IPS-NIHi7 (cell line): ENCODE results near the gene NHLH1.
A peak's percentile ranks its signal among the peaks of the same experiment; 100 is the strongest.

Experiments used
- DNase-seq: peaks from one replicate; pipeline ENCODE4 v3.0.0; 2012; ENCODE audit warnings: mixed read lengths; ENCODE audit errors: extremely low spot score

The NHLH1 gene

DNA sequence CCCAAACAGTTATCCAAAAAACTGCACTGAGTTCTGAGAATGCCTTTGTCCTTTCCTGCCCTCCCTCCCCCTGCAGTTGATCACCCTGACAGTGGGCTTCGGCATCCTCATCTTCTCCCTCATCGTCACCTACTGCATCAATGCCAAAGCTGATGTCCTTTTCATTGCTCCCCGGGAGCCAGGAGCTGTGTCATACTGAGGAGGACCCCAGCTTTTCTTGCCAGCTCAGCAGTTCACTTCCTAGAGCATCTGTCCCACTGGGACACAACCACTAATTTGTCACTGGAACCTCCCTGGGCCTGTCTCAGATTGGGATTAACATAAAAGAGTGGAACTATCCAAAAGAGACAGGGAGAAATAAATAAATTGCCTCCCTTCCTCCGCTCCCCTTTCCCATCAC lies 8.8 kb upstream of the NHLH1 start:
- no peak for DNase-seq

DNA sequence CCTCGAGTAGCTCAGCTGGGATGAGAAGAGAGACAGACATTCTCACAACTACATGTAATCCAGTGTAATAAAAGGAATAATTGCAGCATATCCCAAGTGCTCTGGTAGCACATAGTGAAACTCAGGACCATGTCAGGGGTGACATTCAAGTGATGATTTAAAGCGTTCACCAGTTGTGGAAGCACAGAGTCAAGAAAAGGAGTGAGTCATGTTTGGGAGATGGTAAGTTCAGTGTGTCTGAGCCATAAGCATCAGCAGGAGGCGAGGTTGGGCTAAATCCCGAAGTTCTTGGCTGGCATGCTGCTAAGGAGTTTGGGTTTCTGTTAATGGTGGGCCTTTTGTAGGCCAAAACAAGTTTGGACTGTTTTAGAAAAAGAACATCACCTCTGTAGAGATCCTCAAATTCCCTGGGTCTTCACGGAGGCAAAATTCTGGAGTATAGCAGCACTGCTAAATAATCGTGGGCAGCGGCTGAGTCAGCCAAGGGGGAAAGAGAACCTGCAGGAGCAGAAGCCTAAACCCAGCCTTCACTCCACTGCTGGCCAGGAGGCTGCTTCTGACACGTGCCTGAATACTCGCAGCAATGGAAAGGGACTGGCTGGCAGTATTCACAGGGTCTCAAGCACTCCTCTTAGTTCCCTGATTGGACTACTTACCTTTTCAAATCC lies 7.2 kb upstream of the NHLH1 start:
- no peak for DNase-seq

DNA sequence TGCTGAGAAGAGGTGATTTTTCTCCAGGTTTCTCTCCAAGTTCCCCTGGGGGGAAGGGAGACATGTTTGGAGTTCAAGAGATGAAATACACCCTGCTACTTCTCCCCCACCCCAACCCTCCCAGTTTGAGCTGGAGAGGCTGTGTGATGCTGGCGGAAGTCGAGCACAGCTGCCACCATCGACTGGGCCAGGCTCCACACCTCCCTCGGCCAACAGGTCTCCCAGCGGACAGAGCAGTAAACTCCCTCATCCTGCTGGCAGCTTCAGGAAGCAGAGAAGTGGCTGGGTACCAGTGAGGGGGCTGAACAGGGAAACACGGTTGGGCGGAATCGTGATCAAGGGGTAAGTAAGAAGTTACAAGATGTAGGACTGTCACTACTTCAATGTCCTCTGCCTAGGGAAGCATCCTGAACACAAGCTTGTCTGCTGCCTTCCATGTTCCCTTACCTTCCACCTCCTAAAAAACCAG lies 6.6 kb upstream of the NHLH1 start:
- no peak for DNase-seq

DNA sequence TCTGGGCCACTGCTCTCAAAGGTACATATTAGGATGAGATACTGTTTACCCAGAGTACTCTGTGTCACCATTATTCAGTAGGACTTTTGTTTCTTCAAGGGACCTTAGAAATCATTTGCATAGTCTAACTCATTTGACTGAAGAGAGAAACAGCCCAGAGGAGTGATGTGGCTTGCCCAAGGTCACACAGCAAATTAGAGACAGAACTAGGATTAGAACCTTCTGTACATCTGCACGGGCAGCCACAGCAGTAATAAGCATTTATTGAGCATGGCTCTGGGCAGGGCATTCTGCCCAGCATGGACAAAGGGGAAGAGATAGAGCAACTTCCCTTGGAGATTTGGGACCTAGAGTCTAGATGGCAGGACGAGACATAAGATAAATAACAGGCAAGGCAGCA lies 5.7 kb upstream of the NHLH1 start:
- DNase-seq, result no peak

DNA sequence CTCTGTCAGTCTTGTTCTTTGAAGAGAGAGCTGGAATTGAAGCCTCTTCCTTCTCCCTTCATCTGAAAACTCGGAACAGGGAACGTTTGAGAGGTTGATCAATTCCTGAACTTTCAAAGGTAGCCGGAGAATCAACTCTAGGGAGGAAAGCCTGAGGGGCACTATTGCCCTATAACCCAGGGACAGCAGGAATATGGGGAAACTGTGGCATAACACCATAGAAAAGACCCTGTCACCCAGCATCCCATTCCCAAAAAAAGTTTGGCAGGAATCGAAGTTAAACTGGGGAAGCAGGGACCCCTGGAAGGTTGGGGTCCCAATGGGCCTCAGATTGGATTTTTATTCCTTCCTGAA lies 5.1 kb upstream of the NHLH1 start:
- no peak for DNase-seq

DNA sequence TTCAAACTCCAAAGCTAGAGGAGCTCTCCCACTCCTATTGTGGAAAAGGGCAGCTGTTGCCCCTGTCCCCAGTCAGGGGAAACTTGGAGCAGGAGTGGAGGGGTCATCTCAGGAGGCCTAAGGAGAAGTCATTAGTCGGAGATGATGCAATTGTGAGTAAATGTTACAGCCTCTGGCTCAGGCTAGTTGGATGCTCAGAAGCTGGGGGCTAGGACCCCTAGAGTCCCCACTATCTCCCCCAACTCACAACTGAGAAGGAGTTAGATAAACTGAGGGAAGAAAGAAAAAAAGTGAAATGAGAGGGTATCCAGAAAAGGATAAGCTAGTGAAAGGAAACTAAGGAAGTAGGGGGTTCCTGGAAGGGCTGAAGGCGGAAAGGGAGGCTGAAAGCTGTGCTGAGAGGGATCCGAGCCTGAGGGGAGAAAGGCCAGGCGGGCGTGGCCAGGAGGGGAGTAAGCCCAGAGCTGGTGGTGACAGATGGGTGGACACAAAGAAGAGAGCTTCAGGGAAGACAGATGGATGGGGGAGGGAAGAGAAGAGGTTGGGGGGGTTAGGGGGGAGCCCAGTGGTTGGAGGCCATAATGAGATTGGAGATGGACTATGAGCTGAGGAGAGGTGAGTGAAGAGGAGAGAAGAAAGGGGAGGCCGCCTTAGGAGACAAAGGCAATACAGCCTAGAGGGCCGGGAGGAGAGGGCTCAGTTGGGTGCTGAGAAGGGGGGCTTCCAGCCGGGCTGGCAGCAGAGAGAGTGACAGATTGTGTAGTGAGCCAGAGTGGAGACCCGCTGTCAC lies 4.5 kb upstream of the NHLH1 start:
- peak; percentile 59 for DNase-seq

DNA sequence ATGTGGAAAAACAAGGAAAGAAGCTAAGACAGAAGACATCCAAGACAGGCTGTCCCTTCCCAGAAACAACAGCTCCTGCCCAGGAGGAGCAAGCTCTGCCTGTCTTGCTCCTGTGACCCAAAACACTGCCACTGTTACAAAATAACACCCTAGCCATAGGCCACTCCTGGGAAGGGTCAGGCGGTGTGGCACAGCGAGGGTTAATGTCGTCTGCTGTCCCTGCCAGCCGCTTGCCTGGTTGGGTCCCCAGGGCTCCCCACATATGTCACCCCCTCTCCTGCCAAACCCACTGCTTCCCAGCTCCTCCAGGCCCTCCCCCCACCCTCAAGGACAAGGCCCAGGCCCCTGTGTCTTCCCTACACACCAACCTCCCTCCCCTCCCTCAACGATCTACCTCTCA lies 3.9 kb upstream of the NHLH1 start:
- no peak for DNase-seq

DNA sequence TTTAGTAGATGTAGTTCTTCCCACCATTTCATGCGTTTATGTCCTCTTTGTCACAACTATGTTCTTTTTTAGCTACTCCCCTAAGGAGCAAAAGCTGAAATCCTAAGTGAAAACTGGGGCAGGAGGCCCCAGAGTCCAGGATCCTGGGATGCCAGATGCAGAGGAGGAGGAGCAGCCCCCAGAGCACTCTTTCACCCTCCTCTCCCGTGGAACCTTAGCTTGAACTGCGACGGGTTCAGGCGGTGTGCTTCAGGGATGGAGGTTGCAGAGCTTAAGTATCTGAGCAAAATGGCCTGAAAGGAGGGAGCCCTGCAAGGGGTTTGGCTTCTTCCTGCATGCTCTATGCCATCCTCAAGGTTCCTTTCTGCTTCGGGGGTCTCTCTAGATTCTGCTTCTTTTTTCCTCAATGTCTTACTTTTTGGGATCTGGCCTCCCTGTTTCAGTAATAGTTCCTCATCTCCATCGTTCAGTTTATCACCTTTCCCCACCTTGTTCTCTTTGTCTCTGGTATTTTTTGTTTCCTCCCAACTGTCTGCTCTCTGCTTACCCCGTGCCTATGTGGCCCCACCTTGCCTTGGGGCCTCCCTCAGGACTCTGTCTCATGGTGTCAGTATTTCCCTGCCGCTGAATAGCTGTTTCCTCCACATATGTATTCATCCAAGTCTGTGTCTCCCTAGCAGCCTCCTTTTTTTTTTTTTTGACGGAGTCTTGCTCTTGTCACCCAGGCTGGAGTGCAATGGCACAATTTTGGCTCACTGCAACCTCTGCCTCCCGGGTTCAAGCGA lies 2.7 kb upstream of the NHLH1 start:
- DNase-seq, result no peak

DNA sequence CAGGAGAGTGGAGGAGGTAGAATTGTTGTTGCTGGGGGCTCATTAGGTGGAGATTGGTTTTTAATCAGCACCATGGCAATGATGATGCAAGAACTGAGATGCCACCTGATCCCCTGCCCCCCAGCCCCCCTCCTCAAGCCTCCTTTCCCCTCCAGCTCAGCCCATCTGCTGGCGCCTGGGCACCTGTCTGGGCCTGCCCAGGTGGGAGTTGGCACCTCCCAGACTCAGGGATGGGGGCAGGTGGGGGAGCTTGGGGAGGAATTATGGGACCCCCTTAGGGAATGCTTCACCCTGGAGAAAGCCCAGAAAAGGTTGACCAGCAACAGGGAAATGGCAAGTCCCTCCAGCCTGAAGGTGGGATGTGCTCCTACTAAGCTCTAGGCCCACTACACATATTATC lies 1.5 kb upstream of the NHLH1 start:
- DNase-seq, result no peak

DNA sequence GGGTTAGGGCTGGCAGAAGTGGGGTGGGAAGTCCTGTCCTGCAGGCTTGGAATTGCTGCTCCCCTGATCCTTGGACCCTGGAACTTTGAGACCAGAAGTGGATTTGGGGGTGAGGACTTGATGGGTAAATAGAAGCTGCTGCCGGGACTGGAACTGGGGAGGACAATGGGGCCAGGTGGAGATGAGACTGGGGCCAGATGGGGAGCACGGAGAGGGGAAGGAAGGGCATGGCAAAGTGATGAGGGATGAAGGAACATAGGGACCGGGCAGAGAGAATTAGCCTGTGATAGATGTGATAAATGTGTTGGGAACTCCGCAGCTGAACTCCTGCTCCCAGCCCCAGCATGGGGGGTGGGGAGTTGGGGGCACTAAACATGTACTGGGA lies 637 bp downstream of the NHLH1 start:
- DNase-seq, result no peak

DNA sequence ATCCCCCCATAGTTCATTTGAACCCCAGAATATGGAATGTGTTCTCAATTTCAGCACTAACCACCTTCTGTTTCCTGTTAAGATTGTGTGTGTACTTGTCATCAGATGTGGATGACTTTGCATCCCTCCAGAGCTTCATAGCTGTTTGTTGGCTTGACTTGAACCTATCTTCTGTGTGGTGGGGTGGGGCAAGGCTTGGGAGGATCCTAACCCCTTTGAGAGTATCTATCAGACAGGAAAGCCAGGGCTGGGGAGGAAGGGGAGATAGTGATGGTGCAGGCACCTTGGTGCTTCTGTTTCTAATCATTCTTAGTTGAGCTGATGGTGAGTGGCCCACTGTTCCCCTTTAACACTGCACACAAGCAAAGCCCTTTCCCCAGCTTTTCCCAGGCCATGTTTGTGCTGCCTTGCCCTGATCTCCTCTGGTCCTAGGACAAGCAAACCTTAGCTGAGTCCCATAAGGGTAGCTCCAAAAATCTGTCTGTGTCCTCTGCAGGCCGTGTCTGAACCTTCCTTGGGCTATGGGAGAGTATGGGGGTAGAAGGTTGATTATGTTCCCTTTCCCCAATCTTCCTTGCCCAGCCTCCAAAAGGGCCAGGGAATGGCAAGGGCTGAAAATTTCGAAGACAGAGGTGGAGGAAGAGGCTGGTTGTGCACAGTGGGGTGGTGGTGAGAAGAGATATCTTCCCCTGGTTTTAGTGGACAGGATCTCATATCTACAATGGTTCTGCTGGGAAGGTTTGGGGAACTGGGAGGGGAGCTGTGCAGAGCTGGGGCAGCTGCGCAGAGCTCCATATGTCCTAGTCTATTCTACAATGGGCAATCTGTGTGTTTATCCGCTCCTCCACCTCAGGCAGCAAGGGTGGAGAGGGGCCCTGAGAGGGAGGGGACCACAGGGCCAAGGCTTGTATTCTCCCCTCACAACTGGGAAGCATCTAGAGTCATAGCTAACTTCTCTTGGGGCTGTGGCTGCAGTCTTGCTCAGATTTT lies 1.4 kb downstream of the NHLH1 start:
- no peak for DNase-seq

DNA sequence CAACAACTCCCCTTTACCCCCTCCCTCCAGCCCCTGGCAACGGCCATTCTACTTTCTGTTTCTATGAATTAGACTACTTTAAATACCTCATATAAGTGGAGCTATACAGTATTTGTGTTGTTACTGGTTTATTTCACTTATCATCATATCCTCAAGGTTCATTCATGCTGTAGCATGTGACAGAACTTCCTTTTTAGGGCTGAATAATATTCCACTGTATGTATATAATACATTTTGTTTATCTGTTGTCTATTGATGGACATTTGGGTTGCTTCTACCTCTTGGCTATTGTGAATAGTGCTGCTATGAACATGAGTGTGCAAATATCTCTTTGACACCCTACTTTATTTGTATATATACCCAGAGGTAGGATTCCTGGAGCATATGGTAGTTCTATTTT lies 2.2 kb downstream of the NHLH1 start:
- DNase-seq, result no peak

DNA sequence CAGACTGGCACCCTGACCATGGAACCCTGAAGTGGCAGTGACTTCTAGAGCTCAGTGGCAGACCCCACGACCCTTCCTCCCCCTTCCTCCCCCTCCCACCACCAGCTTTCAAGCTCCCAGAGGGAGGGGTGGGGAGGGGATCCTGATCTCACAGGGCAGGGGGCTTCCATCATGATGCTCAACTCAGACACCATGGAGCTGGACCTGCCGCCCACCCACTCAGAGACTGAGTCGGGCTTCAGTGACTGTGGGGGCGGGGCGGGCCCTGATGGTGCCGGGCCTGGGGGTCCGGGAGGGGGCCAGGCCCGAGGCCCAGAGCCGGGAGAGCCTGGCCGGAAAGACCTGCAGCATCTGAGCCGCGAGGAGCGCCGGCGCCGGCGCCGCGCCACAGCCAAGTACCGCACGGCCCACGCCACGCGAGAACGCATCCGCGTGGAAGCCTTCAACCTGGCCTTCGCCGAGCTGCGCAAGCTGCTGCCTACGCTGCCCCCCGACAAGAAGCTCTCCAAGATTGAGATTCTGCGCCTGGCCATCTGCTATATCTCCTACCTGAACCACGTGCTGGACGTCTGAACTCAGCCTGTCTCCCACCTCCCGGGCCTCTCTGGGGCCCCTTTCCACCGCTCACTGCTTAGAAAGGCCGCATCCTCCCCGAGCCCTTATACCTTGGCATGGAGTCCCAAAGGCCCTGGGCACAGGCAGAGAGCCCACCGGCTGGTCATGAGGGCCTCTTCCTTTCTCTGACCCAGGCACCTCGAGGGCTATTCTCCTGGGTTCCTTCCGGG lies 3.9 kb downstream of the NHLH1 start:
- DNase-seq, result no peak

DNA sequence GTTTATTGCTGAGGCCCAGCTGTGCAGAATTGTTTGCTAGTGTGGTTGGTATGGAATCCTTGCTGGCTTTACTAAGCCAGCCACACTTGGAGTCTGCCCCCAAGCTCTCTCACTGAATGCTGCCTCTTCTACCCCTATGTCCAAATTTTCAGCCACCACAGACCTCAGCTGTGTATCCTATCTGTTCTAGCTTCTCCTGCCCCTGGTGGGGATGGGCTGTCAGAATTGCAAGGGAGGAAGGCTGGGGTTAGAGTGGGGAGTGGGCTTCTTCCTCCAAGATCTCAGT lies 4.4 kb downstream of the NHLH1 start:
- DNase-seq, result no peak

DNA sequence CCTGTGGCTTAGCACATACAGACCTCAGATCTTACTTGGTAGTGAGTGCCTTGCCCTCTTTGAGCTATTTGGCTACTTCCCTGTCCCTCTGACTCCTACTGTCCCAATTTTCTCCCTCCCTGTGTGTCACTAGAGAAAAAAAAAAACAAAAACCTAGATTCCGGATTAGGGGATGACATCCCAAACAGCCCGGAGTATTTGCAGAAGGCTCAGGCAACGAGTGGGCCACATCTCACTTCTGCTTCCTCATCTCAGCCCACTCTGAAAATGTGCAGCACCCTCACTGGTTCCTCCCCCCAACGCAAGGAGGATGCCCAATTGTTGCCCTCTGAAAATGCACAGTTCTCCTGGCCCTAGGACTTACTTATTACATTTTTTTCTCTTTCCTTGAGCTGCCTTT lies 4.9 kb downstream of the NHLH1 start:
- no peak for DNase-seq

DNA sequence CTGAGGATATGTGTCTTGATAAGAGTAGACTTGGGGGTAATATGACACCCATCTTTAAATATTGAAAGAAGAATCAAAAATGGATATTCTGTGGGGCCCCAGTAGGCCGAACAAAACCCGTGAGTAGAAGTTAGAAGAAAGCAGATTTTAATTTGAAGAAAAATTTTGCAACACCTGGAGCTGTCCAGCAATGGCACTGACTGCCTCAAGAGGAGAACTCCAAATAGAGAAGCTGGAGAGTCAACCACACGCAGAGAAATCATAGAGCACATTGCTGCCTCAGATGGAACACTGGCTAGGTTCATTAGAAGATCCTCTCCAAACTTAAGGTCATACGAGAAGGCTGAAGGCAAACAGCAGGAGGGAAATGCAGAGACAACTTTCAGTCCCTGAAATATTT lies 6.8 kb downstream of the NHLH1 start:
- no peak for DNase-seq

DNA sequence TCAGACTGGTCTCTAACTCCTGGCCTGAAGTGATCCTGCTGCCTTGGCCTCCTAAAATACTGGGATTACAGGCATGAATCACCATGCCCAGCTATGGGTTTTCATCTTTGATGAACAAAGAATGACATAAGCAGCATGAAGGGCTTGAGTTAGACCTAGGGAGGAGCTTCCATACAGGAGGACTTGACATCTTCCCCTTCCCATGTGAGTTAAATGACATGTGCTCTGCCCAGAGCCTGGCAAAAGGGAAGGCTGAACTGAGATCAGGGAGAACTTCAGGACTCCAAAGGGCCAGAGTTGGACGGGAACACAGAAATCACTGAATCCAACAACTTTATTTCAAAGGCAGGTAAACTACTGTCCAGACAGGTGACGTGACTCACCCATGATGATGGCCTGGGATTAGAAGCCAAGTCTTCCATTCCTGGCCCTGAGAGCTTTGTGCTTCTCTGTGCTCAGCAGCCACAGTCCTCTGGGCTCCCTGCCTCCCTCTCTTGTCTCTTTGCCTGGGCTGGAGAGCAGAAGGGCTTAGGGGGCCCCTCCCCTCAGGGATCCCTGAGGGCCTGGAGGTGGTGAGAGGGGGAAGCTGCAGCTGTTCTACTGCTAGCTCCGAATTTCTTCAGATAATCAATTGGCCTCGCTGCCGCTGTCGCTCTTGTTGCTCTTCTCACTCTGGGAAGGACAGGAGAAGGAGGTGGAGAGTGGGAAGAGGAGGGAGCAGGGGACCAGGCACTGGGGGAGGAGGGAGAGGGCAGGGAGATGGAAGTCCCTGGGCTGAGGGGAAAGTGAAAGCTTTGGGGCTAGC lies 7.6 kb downstream of the NHLH1 start:
- peak; percentile 60 for DNase-seq

DNA sequence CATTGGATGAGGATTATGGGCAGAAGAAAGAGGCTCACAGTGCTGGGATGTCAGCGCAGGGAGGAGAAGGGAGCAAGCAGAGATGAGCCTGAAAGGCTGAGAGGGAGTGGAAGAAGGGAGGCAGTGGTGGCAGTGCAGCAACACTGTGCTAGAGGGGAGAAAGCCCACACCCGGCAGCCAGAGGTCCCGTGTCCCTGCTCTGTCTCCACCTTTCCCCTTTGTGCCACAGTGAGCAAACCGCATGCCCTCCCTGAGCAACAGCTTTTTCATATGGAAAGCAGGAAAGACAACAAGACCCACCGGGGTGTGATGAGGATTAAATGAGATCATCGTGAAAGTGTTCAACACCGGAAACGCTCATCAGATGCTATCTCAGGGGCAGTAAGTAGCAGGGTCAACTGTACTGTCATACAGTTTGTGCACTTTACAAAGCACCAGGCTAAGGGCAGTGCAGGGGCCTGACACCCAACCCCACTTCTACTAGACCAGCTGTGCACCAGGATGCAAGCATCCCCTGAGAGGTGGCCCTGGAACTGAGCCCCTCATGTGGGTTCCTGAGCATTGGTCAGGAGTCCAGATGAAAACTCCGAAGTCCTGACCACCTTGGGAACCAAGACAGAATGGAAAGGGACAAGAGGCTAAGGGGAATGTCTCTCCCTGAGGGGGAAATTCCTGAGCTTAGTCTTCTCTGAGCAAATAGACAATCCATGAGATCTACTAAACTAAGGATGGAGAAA lies 9.1 kb downstream of the NHLH1 start:
- peak; percentile 53 for DNase-seq

DNA sequence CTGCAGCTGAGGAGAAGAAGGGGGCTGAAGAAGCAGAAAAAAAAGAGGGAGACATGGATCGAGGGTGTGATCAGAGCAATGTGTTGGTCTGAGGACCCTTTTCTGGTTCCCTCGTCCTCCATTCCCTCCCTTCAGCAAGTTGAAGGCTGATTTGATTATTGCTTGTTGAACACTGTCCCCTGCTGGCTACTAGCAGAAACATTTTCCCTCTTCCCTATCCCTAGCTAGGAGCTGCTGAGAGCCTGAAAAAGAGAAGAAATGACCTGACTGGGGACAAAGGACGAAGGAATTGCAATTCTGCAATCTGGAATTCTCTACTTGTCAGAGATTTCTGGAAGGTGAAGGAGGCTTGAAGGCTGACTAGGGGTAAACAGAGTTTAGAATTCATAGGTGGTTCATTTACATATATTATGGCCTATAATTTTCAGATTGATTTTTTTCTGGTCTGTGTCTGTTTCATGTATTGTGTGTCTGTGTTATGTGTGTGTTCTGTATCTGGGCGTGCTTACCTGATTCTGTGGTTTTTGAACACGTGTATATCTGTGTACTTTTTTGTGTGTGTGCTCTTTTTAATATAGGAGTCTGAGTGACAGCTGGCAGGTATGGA lies 9.8 kb downstream of the NHLH1 start:
- peak; percentile 81 for DNase-seq
